Activated CD8-positive, alpha-beta memory T cell treated with anti-CD3 and anti-CD28 coated beads for 48 hours (primary cell): ENCODE results near the gene TAF7.
"Not testable (repeated sequence)": the region's sequence is repeated elsewhere in the genome, so short reads cannot be mapped to it uniquely, and the experiment has no call there.

Experiments used
- DNase-seq, 3 experiments: peaks; one replicate each; pipeline ENCODE4 v3.0.0-alpha.2; 2020; ENCODE audit warnings: low read depth in 2 of 3, low spot score in 2 of 3

TAF7 gene

GRCh38 chr5:141338538-141339306 lies 18.1 kb upstream of the TAF7 start, which contains the start of gene PCDHGA2:
Gene PCDHGA2, plus strand, starts transcription at chr5:141338760.
- no peak for DNase-seq

GRCh38 chr5:141332571-141332970 lies 12.0 kb upstream of the TAF7 start:
- not testable (repeated sequence) for DNase-seq

DNA sequence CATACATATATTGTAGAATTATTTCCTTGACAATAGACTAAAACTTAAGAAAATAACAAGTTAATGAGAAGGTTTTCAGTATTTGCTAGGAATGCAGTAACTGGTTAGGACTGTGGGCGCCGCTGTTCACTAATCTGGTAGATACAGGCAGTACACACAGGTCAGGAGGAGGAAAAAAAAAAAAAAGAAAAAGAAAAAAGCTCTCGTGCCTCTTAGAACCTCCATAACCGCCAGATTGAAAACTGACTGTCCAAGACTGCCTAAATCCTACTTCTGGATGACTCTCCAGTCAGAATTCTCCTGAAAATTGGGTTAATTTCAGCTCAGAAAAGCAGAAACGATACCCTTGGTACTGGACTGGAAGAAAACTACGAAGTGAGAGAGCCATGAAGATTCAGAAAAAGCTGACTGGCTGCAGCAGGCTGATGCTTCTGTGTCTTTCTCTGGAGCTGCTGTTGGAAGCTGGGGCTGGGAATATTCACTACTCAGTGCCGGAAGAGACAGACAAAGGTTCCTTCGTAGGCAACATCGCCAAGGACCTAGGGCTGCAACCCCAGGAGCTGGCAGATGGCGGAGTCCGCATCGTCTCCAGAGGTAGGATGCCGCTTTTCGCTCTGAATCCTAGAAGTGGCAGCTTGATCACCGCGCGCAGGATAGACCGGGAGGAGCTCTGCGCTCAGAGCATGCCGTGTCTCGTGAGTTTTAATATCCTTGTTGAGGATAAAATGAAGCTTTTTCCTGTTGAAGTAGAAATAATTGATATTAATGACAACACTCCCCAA lies 9.9 kb upstream of the TAF7 start, which contains the start of gene PCDHGA1:
Gene PCDHGA1, plus strand, starts transcription at position 216 of the 782 bp plus-strand sequence.
- no peak for DNase-seq

DNA sequence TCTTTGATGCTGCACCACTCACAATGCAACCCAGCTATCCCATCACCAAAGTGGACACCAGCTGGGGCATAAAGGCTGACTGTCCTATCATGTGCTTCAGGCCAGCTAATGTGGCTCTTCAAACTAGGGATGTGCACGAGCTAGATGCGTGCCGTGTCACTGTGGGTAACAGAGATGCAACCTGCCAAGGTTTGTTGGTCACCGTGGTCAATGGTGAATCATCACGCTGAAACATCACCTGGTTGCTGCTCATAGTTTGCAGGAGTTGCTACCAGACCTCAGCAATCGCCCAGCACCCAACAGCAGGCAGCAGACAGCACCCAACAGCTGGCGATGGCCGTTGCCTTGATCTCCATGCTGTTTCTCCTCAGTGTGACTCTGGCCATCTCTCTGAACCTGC lies 7.6 kb upstream of the TAF7 start:
- no peak for DNase-seq

DNA sequence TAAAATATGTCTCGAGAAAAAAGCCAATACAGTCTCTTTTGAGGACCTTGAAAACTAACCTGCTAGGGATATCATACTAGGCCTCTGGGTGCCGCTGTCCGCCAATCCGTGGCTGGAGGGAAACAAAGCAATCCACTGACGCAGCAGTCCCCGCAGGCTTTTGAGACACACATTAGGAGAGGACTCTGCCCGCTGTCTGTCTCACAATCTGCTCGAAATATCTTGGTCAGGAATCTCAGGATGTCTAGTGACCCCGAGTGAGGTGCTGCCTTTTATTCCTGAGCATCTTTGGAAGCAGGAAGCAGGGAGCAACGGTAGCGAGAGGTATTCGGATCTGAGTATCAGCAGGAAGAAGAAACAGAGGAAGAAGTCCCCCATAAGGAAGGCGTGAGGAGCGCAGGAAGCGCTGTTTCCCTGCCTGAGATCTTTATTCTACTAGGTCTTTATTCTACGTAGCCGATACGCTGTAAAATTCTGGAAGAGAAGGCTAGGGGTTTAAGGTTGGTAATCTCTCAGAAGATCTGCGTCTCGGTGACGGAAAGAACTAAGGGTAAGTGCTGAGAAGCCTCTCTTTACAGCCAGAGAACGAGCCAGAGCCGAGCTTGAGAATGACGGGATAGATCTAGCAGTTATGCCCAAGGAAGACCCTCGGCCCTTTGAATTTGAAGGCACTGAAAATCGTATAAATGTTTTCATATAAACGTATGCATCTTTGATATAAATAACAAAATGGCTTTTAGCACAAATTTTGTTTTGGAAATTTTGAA lies 5.7 kb upstream of the TAF7 start:
- DNase-seq: peak in 1 of 3 experiments; percentile 13

DNA sequence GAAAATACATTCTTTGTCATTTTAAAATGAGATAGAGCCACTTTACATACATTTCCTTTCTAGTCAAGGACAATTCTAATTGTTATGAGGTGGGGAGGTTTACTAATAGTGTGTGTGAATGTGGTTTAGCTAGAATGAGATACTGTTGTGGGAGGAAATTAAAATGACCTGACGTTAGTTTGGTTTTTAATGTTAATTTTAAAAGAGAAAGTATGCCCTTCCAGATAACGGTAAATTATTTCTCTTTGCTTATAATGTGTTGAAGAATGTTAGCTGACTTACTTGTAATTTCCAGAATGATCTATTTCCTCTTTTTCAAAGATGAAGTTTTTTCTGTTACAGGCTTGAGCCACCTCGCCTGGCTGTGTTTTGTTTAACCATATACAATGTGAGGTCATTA lies 1.7 kb upstream of the TAF7 start:
- DNase-seq: no peak

GRCh38 chr5:141319699-141320098 lies 885 bp downstream of the TAF7 start:
- DNase-seq: no peak

DNA sequence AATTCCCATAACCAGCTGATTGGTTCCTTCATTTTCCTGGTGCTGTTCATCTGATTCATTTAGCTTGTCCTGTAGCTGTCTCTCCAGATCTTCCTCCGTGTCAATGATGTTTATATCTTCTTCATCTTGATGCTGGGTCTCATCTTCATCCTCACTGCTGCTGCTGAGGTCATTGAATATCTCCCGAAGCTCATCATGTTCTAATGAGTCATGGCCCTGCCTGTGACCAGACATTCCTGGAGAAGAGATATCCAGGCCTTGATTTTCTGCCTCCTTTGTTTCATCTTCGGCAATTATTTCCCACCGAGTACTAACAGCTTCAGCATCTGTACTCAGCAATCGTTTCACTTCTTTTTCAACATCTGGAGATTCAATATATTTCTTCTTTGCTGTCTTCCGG lies 1.4 kb downstream of the TAF7 start:
- no peak for DNase-seq

DNA sequence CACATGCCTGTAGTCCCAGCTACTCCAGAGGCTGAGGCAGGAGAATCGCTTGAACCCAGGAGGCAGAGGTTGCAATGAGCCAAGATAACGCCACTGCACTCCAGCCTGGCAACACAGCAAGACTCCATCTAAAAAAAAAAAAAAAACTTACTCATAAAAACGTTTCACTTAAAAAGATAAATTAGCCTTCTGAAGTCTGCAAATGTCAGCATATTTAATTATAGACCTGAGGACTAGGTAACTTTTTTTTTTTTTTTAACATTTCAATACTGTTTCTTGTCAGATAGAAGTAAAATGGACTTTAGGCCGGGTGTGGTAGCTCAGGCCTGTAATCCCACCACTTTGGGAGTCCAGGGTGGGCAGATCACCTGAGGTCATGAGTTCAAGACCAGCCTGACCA lies 3.6 kb downstream of the TAF7 start:
- DNase-seq: not testable (repeated sequence)

DNA sequence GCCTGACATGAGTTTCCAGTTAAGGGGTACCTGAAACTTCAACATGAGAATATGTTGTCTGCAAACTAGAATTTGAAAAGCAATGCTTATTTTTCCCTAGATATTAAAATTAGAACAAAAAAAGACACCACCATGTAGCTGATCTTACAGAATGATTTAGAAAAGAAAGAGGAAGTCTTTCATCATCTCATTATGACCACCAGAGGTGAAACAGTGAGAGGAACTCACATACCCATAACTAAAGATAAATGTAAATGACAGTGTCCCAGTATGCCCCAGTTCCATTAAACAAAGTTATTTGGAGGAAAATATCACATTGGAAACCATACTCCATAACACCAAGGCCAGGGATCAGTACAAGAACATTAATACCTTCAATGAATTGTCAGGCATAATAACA lies 6.9 kb downstream of the TAF7 start:
- DNase-seq: no peak

DNA sequence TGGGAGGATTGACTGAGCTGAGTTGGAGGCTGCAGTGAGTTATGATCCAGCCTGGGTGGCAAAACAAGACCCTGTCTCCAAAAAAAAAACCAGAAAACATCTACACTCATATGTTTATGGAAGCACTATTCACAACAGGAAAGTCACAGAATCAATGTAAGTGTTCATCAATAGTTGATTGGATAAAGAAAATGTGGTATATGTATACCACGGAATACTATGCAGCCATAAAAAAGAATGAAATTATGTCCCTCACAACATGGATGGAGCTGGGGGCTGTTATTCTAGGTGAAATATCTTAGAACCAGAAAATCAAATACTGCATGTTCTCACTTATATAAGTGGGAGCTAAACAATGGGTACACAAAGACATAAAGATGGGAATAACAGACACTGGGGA lies 14.0 kb downstream of the TAF7 start:
- DNase-seq: no peak

GRCh38 chr5:141303756-141304155 lies 16.8 kb downstream of the TAF7 start, which contains the start of gene SLC25A2:
Gene SLC25A2, minus strand, starts transcription at chr5:141304049. Its CDS starts 184 bp downstream, at chr5:141303865.
- no peak for DNase-seq

GRCh38 chr5:141298376-141298775 lies 22.2 kb downstream of the TAF7 start:
- no peak for DNase-seq

GRCh38 chr5:141272906-141273305 lies 47.7 kb downstream of the TAF7 start:
- DNase-seq: no peak

GRCh38 chr5:141269195-141269594 lies 51.4 kb downstream of the TAF7 start:
- no peak for DNase-seq
